K562 (cell line): ENCODE results near the gene LMTK2. TPM values are rescaled to one million over a fixed set of nuclear protein-coding genes. Genes with fewer than 3 reads are reported as not detected.

Experiments used
- BCL6 ChIP-seq: fragments of 250-450 bp; sonication (Bioruptor Pico); IDR thresholded peaks from 2 replicates; pipeline ENCODE4 v1.4.0; 2020
- C11orf30 ChIP-seq: fragments of 450-650 bp; IDR thresholded peaks from 2 replicates; pipeline ENCODE4 v1.6.1; 2016; ENCODE audit warnings: low read depth, mild to moderate bottlenecking
- CEBPB ChIP-seq: fragments of 450-650 bp; IDR thresholded peaks from 2 replicates; pipeline ENCODE4 v1.6.1; 2016; ENCODE audit warnings: missing genetic modification characterization, missing compliant biosample characterization
- EP400 ChIP-seq: fragments of 450-650 bp; IDR thresholded peaks from 2 replicates; pipeline ENCODE4 v1.6.1; 2017; ENCODE audit warnings: antibody characterized with exemption, mild to moderate bottlenecking, moderate library complexity
- ESRRA ChIP-seq: fragments of 450-650 bp; IDR thresholded peaks from 2 replicates; pipeline ENCODE4 v1.6.1; 2014; ENCODE audit warnings: low read depth, mild to moderate bottlenecking, moderate library complexity, borderline replicate concordance
- FOSL1 ChIP-seq: fragments of 200-800 bp; sonication (Bioruptor generic); conservative IDR thresholded peaks from 2 replicates; pipeline ENCODE4 v1.6.1; 2016; ENCODE audit warnings: missing genetic modification characterization, missing compliant biosample characterization
- HNRNPLL ChIP-seq: fragments of 200-400 bp; formaldehyde crosslinking; IDR thresholded peaks from 2 replicates; pipeline ENCODE4 v1.6.1; 2017; ENCODE audit warnings: low read length, low read depth, mild to moderate bottlenecking; ENCODE audit not compliant: poor library complexity, severe bottlenecking
- IFI16 ChIP-seq: fragments of 250-450 bp; sonication (Bioruptor Pico); IDR thresholded peaks from 2 replicates; pipeline ENCODE4 v2.1.2; 2022; ENCODE audit warnings: mild to moderate bottlenecking, inconsistent platforms
- KLF1 ChIP-seq: fragments of 450-650 bp; IDR thresholded peaks from 2 replicates; pipeline ENCODE4 v1.6.1; 2016; ENCODE audit warnings: missing genetic modification characterization, missing compliant biosample characterization
- KLF10 ChIP-seq: fragments of 250-450 bp; sonication (Bioruptor Pico); IDR thresholded peaks from 2 replicates; pipeline ENCODE4 v1.6.1; 2021; ENCODE audit warnings: matching md5 sums
- MTA1 ChIP-seq: fragments of 450-650 bp; IDR thresholded peaks from 2 replicates; pipeline ENCODE4 v1.6.1; 2017; ENCODE audit warnings: borderline replicate concordance
- NCOA6 ChIP-seq: fragments of 450-650 bp; IDR thresholded peaks from 2 replicates; pipeline ENCODE4 v1.6.1; 2017; ENCODE audit warnings: mild to moderate bottlenecking
- NR4A1 ChIP-seq, 2 experiments: fragments of 250-450 bp in 1 of 2; fragments of 450-650 bp in 1 of 2; sonication (Bioruptor Pico) in 1 of 2; IDR thresholded peaks; 2 replicates each; pipeline versions ENCODE4 v1.4.0 to v1.6.1; 2016 to 2020; ENCODE audit warnings: mild to moderate bottlenecking in 2 of 2, missing compliant biosample characterization in 1 of 2, missing genetic modification characterization in 1 of 2, moderate library complexity in 1 of 2
- PHF8 ChIP-seq: fragments of 200-600 bp; sonication (generic); IDR thresholded peaks from 2 replicates; pipeline ENCODE4 v1.6.1; 2012; ENCODE audit warnings: mixed run types, mild to moderate bottlenecking, inconsistent platforms, low read length, moderate library complexity, borderline replicate concordance
- POLR2A ChIP-seq: fragments of 450-650 bp; conservative IDR thresholded peaks from 2 replicates; pipeline ENCODE4 v1.6.1; 2016
- PRPF4 ChIP-seq: fragments of 200-400 bp; formaldehyde crosslinking; IDR thresholded peaks from one replicate; pipeline ENCODE4 v1.6.1; 2017; ENCODE audit warnings: low read length, low read depth, mild to moderate bottlenecking; ENCODE audit not compliant: insufficient read depth, poor library complexity, severe bottlenecking
- RBM34 ChIP-seq: fragments of 200-400 bp; formaldehyde crosslinking; IDR thresholded peaks from 2 replicates; pipeline ENCODE4 v1.6.1; 2018; ENCODE audit warnings: low read length, borderline replicate concordance; ENCODE audit not compliant: insufficient read depth
- SETDB1 ChIP-seq: IDR thresholded peaks from one replicate; pipeline ENCODE4 v1.6.1; 2012; ENCODE audit warnings: low read length, control low read depth, inconsistent platforms
- SMARCA4 ChIP-seq: fragments of 450-650 bp; IDR thresholded peaks from 2 replicates; pipeline ENCODE4 v1.6.1; 2016
- SMARCE1 ChIP-seq: fragments of 450-650 bp; IDR thresholded peaks from 2 replicates; pipeline ENCODE4 v1.7.1; 2016; ENCODE audit warnings: mild to moderate bottlenecking
- STAG1 ChIP-seq: sonication (generic); formaldehyde crosslinking; IDR thresholded peaks from 2 replicates; pipeline ENCODE4 v1.5.0; 2020; ENCODE audit warnings: missing genetic modification reagents, borderline replicate concordance
- TCF3 ChIP-seq: sonication (generic); formaldehyde crosslinking; IDR thresholded peaks from 2 replicates; pipeline ENCODE4 v1.4.0; 2020; ENCODE audit warnings: mild to moderate bottlenecking, missing genetic modification reagents
- TCFL5 ChIP-seq: fragments of 250-450 bp; sonication (Bioruptor Pico); conservative IDR thresholded peaks from 2 replicates; pipeline ENCODE4 v1.6.1; 2021; ENCODE audit warnings: mild to moderate bottlenecking, moderate library complexity, matching md5 sums
- ZBTB1 ChIP-seq: sonication (generic); formaldehyde crosslinking; IDR thresholded peaks from 2 replicates; pipeline ENCODE4 v1.8.1; 2023; ENCODE audit warnings: missing genetic modification reagents, low read depth, mild to moderate bottlenecking, borderline replicate concordance
- ZC3H8 ChIP-seq: fragments of 450-650 bp; IDR thresholded peaks from 2 replicates; pipeline ENCODE4 v1.6.1; 2017
- ZNF644 ChIP-seq: fragments of 200-800 bp; sonication (Bioruptor generic); IDR thresholded peaks from 2 replicates; pipeline ENCODE4 v1.6.1; 2016; ENCODE audit warnings: low read depth, missing genetic modification characterization, missing compliant biosample characterization
- ZNF764 ChIP-seq: fragments of 250-450 bp; sonication (Bioruptor Pico); IDR thresholded peaks from 2 replicates; pipeline ENCODE4 v1.4.0; 2020; ENCODE audit warnings: low read depth, mild to moderate bottlenecking, moderate library complexity
- polyA plus RNA-seq, 8 experiments: library from polyadenylated mRNA; depleted of rRNA in 4 of 8; stranded (reverse) in 5 of 8; unstranded in 3 of 8; fragments of >200 nt; fragmentation: Nextera tagmentation in 2 of 8; fragmentation: Illumina TruSeq in 1 of 8; extraction: Ambion mirVana in 2 of 8; extraction: Trizol in 1 of 8; gene quantifications; 2 replicates each; pipeline versions ENCODE4 v1.2.1 to v1.2.3, GENCODE V29; 2011 to 2014; ENCODE audit warnings: inconsistent platforms in 1 of 8, missing spikeins in 1 of 8
- total RNA-seq, 7 experiments: library from RNA; depleted of rRNA in 6 of 7; stranded (reverse); fragments of >200 nt in 6 of 7; fragmentation: Illumina TruSeq in 2 of 7; extraction: Trizol in 2 of 7; gene quantifications; 2 replicates each; pipeline versions ENCODE4 v1.2.1 to v1.2.3, GENCODE V29; 2011 to 2021; ENCODE audit warnings: low replicate concordance in 1 of 7
- TF ChIP-seq, protein P1 (sequence below): fragments of 250-450 bp; sonication (Bioruptor Pico); IDR thresholded peaks from 2 replicates; pipeline ENCODE4 v1.9.0; 2021; ENCODE audit warnings: mild to moderate bottlenecking, inconsistent platforms
- TF ChIP-seq, protein P2 (sequence below): fragments of 200-800 bp; sonication (Bioruptor generic); IDR thresholded peaks from 2 replicates; pipeline ENCODE4 v1.6.1; 2017; ENCODE audit warnings: missing genetic modification characterization, missing compliant biosample characterization
- TF ChIP-seq, protein P3 (sequence below): fragments of 250-450 bp; sonication (Bioruptor Pico); IDR thresholded peaks from 2 replicates; pipeline ENCODE4 v1.8.0; 2021; ENCODE audit warnings: moderate library complexity, mild to moderate bottlenecking, inconsistent platforms

LMTK2 gene
- total and polyA plus RNA-seq, 9 of the 15 experiments (the other 6 are each of a cell fraction or from before 2014, with no cell fraction given) = 0.78 to 16.4 (median 6.3) TPM

DNA sequence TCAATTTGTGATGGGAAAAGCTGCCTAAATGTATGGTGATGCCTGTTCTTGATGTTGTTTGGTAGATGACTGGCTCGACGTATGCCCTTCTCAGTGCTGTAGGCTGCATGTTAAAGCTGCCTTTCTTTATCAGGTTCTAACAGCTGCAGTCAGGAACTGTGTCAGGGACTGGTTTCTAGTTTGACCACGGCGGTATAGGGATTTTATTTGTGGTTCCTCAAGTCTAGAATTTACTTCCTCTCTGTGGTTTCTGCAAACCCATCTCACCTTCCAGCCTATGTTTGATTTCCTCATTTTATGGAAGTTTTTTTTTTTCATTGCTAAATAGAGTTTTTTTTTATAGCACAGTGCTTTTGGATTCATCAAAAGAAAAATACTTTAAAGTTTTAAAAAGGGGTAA is 26.5 kb downstream of the LMTK2 start (continued):
- TF ChIP-seq, protein P1, sequence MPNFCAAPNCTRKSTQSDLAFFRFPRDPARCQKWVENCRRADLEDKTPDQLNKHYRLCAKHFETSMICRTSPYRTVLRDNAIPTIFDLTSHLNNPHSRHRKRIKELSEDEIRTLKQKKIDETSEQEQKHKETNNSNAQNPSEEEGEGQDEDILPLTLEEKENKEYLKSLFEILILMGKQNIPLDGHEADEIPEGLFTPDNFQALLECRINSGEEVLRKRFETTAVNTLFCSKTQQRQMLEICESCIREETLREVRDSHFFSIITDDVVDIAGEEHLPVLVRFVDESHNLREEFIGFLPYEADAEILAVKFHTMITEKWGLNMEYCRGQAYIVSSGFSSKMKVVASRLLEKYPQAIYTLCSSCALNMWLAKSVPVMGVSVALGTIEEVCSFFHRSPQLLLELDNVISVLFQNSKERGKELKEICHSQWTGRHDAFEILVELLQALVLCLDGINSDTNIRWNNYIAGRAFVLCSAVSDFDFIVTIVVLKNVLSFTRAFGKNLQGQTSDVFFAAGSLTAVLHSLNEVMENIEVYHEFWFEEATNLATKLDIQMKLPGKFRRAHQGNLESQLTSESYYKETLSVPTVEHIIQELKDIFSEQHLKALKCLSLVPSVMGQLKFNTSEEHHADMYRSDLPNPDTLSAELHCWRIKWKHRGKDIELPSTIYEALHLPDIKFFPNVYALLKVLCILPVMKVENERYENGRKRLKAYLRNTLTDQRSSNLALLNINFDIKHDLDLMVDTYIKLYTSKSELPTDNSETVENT (CRISPR knock-in tag) = no peak
- TF ChIP-seq KLF1 (tag) (no peak), HNRNPLL (no peak), TCF3 (CRISPR knock-in tag) (peak; percentile 92), PHF8 (no peak), CEBPB (tag) (0 out of 2 replicates have a peak, but pooled peaks have one; percentile 7), FOSL1 (tag) (0 out of 2 replicates have a peak, but pooled peaks have one; percentile 22), IFI16 (CRISPR knock-in tag) (no peak), BCL6 (CRISPR knock-in tag) (no peak), EP400 (0 out of 2 replicates have a peak, but pooled peaks have one; percentile 6), MTA1 (peak; percentile 27; the same call in 1 of the 2 replicates), SMARCE1 (peak; percentile 89), PRPF4 (no peak), TCFL5 (CRISPR knock-in tag) (no peak), SETDB1 (no peak), STAG1 (no peak), C11orf30 (no peak), ESRRA (peak; percentile 93; the same call in 1 of the 2 replicates), ZNF764 (CRISPR knock-in tag) (no peak), RBM34 (no peak), NCOA6 (no peak), SMARCA4 (peak; percentile 88), NR4A1 (CRISPR knock-in tag; IDR thresholded peaks at IDR 0.05) (no peak), NR4A1 (tag; IDR thresholded peaks at IDR 0.05) (no peak), ZBTB1 (CRISPR knock-in tag) (no peak), KLF10 (CRISPR knock-in tag) (no peak), ZNF644 (tag) (no peak), ZC3H8 (no peak), POLR2A (no peak)
- TF ChIP-seq, protein P2, sequence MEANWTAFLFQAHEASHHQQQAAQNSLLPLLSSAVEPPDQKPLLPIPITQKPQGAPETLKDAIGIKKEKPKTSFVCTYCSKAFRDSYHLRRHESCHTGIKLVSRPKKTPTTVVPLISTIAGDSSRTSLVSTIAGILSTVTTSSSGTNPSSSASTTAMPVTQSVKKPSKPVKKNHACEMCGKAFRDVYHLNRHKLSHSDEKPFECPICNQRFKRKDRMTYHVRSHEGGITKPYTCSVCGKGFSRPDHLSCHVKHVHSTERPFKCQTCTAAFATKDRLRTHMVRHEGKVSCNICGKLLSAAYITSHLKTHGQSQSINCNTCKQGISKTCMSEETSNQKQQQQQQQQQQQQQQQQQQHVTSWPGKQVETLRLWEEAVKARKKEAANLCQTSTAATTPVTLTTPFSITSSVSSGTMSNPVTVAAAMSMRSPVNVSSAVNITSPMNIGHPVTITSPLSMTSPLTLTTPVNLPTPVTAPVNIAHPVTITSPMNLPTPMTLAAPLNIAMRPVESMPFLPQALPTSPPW (CRISPR knock-in tag) = no peak
- TF ChIP-seq, protein P3, sequence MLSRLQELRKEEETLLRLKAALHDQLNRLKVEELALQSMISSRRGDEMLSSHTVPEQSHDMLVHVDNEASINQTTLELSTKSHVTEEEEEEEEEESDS (CRISPR knock-in tag) = no peak
